Embryonic facial prominence (tissue), 1 donor: ENCODE results near the gene OSBPL10.

Source experiments
- DNase-seq: peaks from one replicate; pipeline ENCODE4 v3.0.0-alpha.2; 2016; ENCODE audit errors: extremely low spot score

Gene OSBPL10

GRCh38 chr3:31667582-31667981 is 313.5 kb downstream of the OSBPL10 start:
- DNase-seq, result no peak

GRCh38 chr3:31664031-31664430 is 317.0 kb downstream of the OSBPL10 start:
- no peak for DNase-seq

- no peak for DNase-seq
These were observed 318.9 kb downstream of the OSBPL10 start for GRCh38 chr3:31661993-31662670.

GRCh38 chr3:31661286-31661685 is 319.8 kb downstream of the OSBPL10 start:
- no peak for DNase-seq

GRCh38 chr3:31659246-31659645 is 321.8 kb downstream of the OSBPL10 start:
- no peak for DNase-seq

GRCh38 chr3:31654998-31655397 is 326.1 kb downstream of the OSBPL10 start:
- no peak for DNase-seq

GRCh38 chr3:31653464-31653863 is 327.6 kb downstream of the OSBPL10 start:
- DNase-seq, result no peak

- no peak for DNase-seq
These were observed 328.8 kb downstream of the OSBPL10 start for GRCh38 chr3:31652296-31652695.

GRCh38 chr3:31648286-31648968 is 332.6 kb downstream of the OSBPL10 start:
- DNase-seq, result no peak

- no peak for DNase-seq
These were observed 335.8 kb downstream of the OSBPL10 start for GRCh38 chr3:31645256-31645655.

GRCh38 chr3:31639828-31640227 is 341.2 kb downstream of the OSBPL10 start:
- no peak for DNase-seq

- DNase-seq, result no peak
These were observed 344.2 kb downstream of the OSBPL10 start for GRCh38 chr3:31636694-31637442.

- DNase-seq, result no peak
These were observed 345.0 kb downstream of the OSBPL10 start for GRCh38 chr3:31636049-31636448.

- no peak for DNase-seq
These were observed 345.5 kb downstream of the OSBPL10 start for GRCh38 chr3:31635545-31635944.

- DNase-seq, result no peak
These were observed 346.6 kb downstream of the OSBPL10 start for GRCh38 chr3:31634476-31634875.

- no peak for DNase-seq
These were observed 352.0 kb downstream of the OSBPL10 start for GRCh38 chr3:31629054-31629453.

GRCh38 chr3:31625358-31625757 is 355.7 kb downstream of the OSBPL10 start:
- DNase-seq, result no peak

GRCh38 chr3:31624083-31624709 is 356.9 kb downstream of the OSBPL10 start:
- DNase-seq, result no peak

- DNase-seq, result no peak
These were observed 358.3 kb downstream of the OSBPL10 start for GRCh38 chr3:31622636-31623288.

GRCh38 chr3:31621314-31621713 is 359.7 kb downstream of the OSBPL10 start:
- no peak for DNase-seq

GRCh38 chr3:31620656-31621055 is 360.4 kb downstream of the OSBPL10 start:
- DNase-seq, result no peak

- no peak for DNase-seq
These were observed 364.4 kb downstream of the OSBPL10 start for GRCh38 chr3:31616711-31617110.
